IMR-90 (cell line): ENCODE measurements around the gene LMBR1L. TPM values are rescaled to one million over a fixed set of nuclear protein-coding genes. Genes with fewer than 3 reads are reported as not detected.

ENCODE experiments used
- ATAC-seq: fragments of 200-7000 bp; cut with Tn5 transposase; 2 replicates; pipeline ENCODE4 v1.9.1; 2020; ENCODE audit warnings: low read depth, mild to moderate bottlenecking, moderate library complexity
- BruUV-seq: library from RNA; stranded (reverse); fragments of 400-500 nt; replicated peaks from 2 replicates; lab custom pipeline; 2021; lab: Mats Ljungman, UMichigan
- CTCF ChIA-PET: fragments of 300-600 bp; formaldehyde crosslinking; extraction: SDS; loops from one replicate; lab custom pipeline; 2021; ENCODE audit warnings: antibody characterized with exemption; lab: Yijun Ruan, JAX
- POLR2A ChIA-PET: fragments of 300-600 bp; sonication (Branson Sonifier 250); formaldehyde crosslinking; loops from one replicate; lab custom pipeline; 2022; ENCODE audit warnings: antibody characterized with exemption; ENCODE audit not compliant: unreplicated experiment; lab: Charles Lee
- DNase-seq: peaks from one replicate; pipeline ENCODE4 v3.0.0; 2013
- H2AFZ ChIP-seq: replicated peaks from 2 replicates; pipeline ENCODE3; 2013; ENCODE audit warnings: low read length, mild to moderate bottlenecking; ENCODE audit not compliant: poor library complexity
- H2AK5ac ChIP-seq: 2 replicates; pipeline ENCODE4 v1.6.1; 2013; ENCODE audit warnings: low read depth, low read length, inconsistent platforms
- H2AK9ac ChIP-seq: replicated peaks from 2 replicates; pipeline ENCODE3; 2013; ENCODE audit warnings: mild to moderate bottlenecking, low read depth, low read length, moderate library complexity; ENCODE audit not compliant: poor library complexity
- H2BK120ac ChIP-seq: 2 replicates; pipeline ENCODE4 v1.6.1; 2013; ENCODE audit warnings: low read depth, low read length, inconsistent platforms
- H2BK15ac ChIP-seq: 3 replicates; pipeline ENCODE4 v1.6.1; 2013; ENCODE audit warnings: low read depth, low read length, inconsistent platforms
- H2BK20ac ChIP-seq: 2 replicates; pipeline ENCODE4 v1.6.1; 2013; ENCODE audit warnings: low read depth, mild to moderate bottlenecking, inconsistent platforms, low read length, moderate library complexity
- H2BK5ac ChIP-seq: 2 replicates; pipeline ENCODE4 v1.6.1; 2013; ENCODE audit warnings: mild to moderate bottlenecking, low read depth, low read length, inconsistent platforms; ENCODE audit not compliant: poor library complexity, severe bottlenecking
- H3K14ac ChIP-seq: replicated peaks from 2 replicates; pipeline ENCODE4 v1.6.1; 2013; ENCODE audit warnings: low read depth, low read length, inconsistent platforms
- H3K18ac ChIP-seq: 2 replicates; pipeline ENCODE4 v1.6.1; 2013; ENCODE audit warnings: low read depth, low read length, control low read depth
- H3K23ac ChIP-seq: 2 replicates; pipeline ENCODE4 v1.6.1; 2013; ENCODE audit warnings: low read depth, low read length, inconsistent platforms
- H3K27ac ChIP-seq: 2 replicates; pipeline ENCODE4 v1.5.1; 2013; ENCODE audit warnings: mild to moderate bottlenecking, control low read depth, low read length; ENCODE audit not compliant: insufficient read depth
- H3K27me3 ChIP-seq: 2 replicates; pipeline ENCODE4 v1.6.1; 2013; ENCODE audit warnings: low read length; ENCODE audit not compliant: control insufficient read depth, insufficient read depth
- H3K36me3 ChIP-seq: 2 replicates; pipeline ENCODE4 v1.6.1; 2013; ENCODE audit warnings: low read length, mixed read lengths; ENCODE audit not compliant: control insufficient read depth, insufficient read depth
- H3K4ac ChIP-seq: 2 replicates; pipeline ENCODE4 v1.6.1; 2013; ENCODE audit warnings: low read depth, low read length, inconsistent platforms
- H3K4me1 ChIP-seq: 2 replicates; pipeline ENCODE4 v1.6.1; 2013; ENCODE audit warnings: low read length, mixed read lengths; ENCODE audit not compliant: control insufficient read depth, insufficient read depth
- H3K4me2 ChIP-seq: 2 replicates; pipeline ENCODE4 v1.6.1; 2013; ENCODE audit warnings: low read depth, mild to moderate bottlenecking, control low read depth, low read length, moderate library complexity
- H3K4me3 ChIP-seq: 2 replicates; pipeline ENCODE4 v1.5.1; 2013; ENCODE audit warnings: low read depth, mild to moderate bottlenecking, control low read depth, low read length, moderate library complexity; ENCODE audit not compliant: insufficient read depth
- H3K56ac ChIP-seq: 2 replicates; pipeline ENCODE4 v1.6.1; 2013; ENCODE audit warnings: low read length, inconsistent platforms; ENCODE audit not compliant: insufficient read depth; ENCODE audit errors: extremely low read depth
- H3K79me1 ChIP-seq, 2 experiments: 2 replicates each; pipeline ENCODE4 v1.6.1; 2013; ENCODE audit warnings: low read length in 2 of 2, inconsistent platforms in 1 of 2, low read depth in 1 of 2
- H3K9ac ChIP-seq: 2 replicates; pipeline ENCODE4 v1.6.1; 2013; ENCODE audit warnings: low read depth, low read length, control low read depth
- H3K9me1 ChIP-seq: 2 replicates; pipeline ENCODE4 v1.6.1; 2013; ENCODE audit warnings: low read length, inconsistent platforms; ENCODE audit not compliant: insufficient read depth
- H3K9me3 ChIP-seq: 2 replicates; pipeline ENCODE4 v1.6.1; 2013; ENCODE audit warnings: low read length; ENCODE audit not compliant: control insufficient read depth, insufficient read depth
- H4K20me1 ChIP-seq: 2 replicates; pipeline ENCODE4 v1.6.1; 2013; ENCODE audit warnings: low read length, inconsistent platforms; ENCODE audit not compliant: insufficient read depth
- H4K5ac ChIP-seq: 2 replicates; pipeline ENCODE4 v1.6.1; 2013; ENCODE audit warnings: mild to moderate bottlenecking, low read depth, low read length, control low read depth
- H4K8ac ChIP-seq, 2 experiments: 2 replicates each; pipeline ENCODE4 v1.6.1; 2013; ENCODE audit warnings: low read depth in 2 of 2, low read length in 2 of 2, control low read depth in 1 of 2, inconsistent platforms in 1 of 2
- H4K91ac ChIP-seq: 2 replicates; pipeline ENCODE4 v1.6.1; 2013; ENCODE audit warnings: low read depth, low read length, inconsistent platforms; ENCODE audit not compliant: insufficient read depth
- FOS ChIP-seq: fragments of 150-350 bp; IDR thresholded peaks from 2 replicates; pipeline ENCODE4 v1.6.1; 2016; ENCODE audit warnings: low read depth, low read length
- USF2 ChIP-seq: fragments of 150-350 bp; IDR thresholded peaks from 2 replicates; pipeline ENCODE4 v1.6.1; 2017; ENCODE audit warnings: mild to moderate bottlenecking, antibody characterized with exemption, low read length, low read depth
- WGBS, 2 experiments: methylation state at CpG; one replicate each; pipeline versions ENCODE4 v1.1.5 to v1.1.7; 2013; ENCODE audit warnings: missing lambda C conversion rate in 2 of 2; ENCODE audit not compliant: insufficient read length in 1 of 2; ENCODE audit errors: extremely low coverage in 2 of 2; 5-methylcytosine and 5-hydroxymethylcytosine counted together
- dilution Hi-C: fragments of 300-500 bp; cut with HindIII; formaldehyde crosslinking; loops from one replicate; pipeline ENCODE4 v1.14.3; 2018; ENCODE audit warnings: low sequenced_read_pairs; ENCODE audit not compliant: unreplicated experiment
- in situ Hi-C: fragments of 300-500 bp; cut with MboI; formaldehyde crosslinking; loops from 3 replicates; pipeline ENCODE4 v1.14.3; 2019; ENCODE audit warnings: low sequenced_read_pairs, inconsistent platforms, mixed read lengths
- intact Hi-C: fragments of 100-400 bp; cut with micrococcal nuclease; formaldehyde crosslinking; loops from 2 replicates; pipeline ENCODE4 v1.10.0; 2022
- polyA plus RNA-seq, 3 experiments: library from polyadenylated mRNA; depleted of rRNA; stranded (reverse); fragments of >200 nt; gene quantifications; 2 replicates each; pipeline ENCODE4 v1.2.3, GENCODE V29; 2012; ENCODE audit warnings: low replicate concordance in 1 of 3
- total RNA-seq: library from RNA; depleted of rRNA; stranded (reverse); fragments of >200 nt; gene quantifications from 2 replicates; pipeline ENCODE4 v1.2.3, GENCODE V29; 2012

The LMBR1L gene
- total and polyA plus RNA-seq, 2 of the 4 experiments (the other 2 are of a cell fraction), result 33.0 to 44.6 TPM

GRCh38 chr12:49070971-49071370 lies 39.7 kb downstream of the LMBR1L start:
- Histone ChIP-seq H4K20me1 (no peaks in the 10 kb centered on the region), H3K9ac (no peak overlapping the region), H2BK15ac (no peak overlapping the region), H2AFZ (no peak overlapping the region), H2BK20ac (no peak overlapping the region), H2AK5ac (no peak overlapping the region), H3K36me3 (no peaks in the 10 kb centered on the region), H4K8ac (no peak overlapping the region), H2BK5ac (no peak overlapping the region), H3K14ac (no peak overlapping the region), H3K27ac (no peak overlapping the region), H2BK120ac (no peak overlapping the region), H3K4me3 (no peak overlapping the region), H3K4me2 (no peak overlapping the region), H4K5ac (no peak overlapping the region), H3K18ac (no peak overlapping the region), H3K27me3 (no peaks in the 10 kb centered on the region), H2AK9ac (no peak overlapping the region), H3K23ac (no peak overlapping the region), H3K9me1 (no peaks in the 10 kb centered on the region), H3K4ac (no peak overlapping the region), H3K9me3 (no peaks in the 10 kb centered on the region), H4K91ac (no peak overlapping the region), H3K4me1 (no peaks in the 10 kb centered on the region; the same call in 1 of the 2 replicates), H3K79me1 (no peaks in the 10 kb centered on the region), H3K56ac (no peak overlapping the region)
- dilution Hi-C loops, result no loop called here
- DNase-seq (no peak), ATAC-seq (no peak)
- in situ Hi-C loops, result no loop called here
- ChIA-PET POLR2A (no interaction called here), CTCF (no interaction called here)
- 100% methylated on average over 1 of the region's 11 CpGs; no CpG with 5 or more reads in 1 of the 2 experiments for WGBS, 2 experiments
- BruUV-seq, result no TSS peak
- TF ChIP-seq USF2, result no peak
- no peak for TF ChIP-seq FOS
- intact Hi-C loops, result no loop called here
